Omental fat pad (tissue), 4 donors: Measurements from ENCODE around the gene CCDC88B. TPM values are rescaled to one million over a fixed set of nuclear protein-coding genes. Genes with fewer than 3 reads are reported as not detected.

Experiments used
- ATAC-seq: fragments of 150-250 bp; one replicate; pipeline ENCODE4 v1.9.1; 2016; ENCODE audit warnings: mild to moderate bottlenecking, moderate library complexity; ENCODE audit not compliant: low FRiP score
- DNase-seq: peaks from one replicate; pipeline ENCODE4 v3.0.0-alpha.2; 2019; ENCODE audit warnings: low spot score
- CTCF ChIP-seq, 3 donors: fragments of 450-650 bp; IDR thresholded peaks; one replicate each; pipeline ENCODE4 v1.5.1; 2016 to 2017; ENCODE audit warnings: antibody characterized with exemption in 3 of 3, mild to moderate bottlenecking in 3 of 3, moderate library complexity in 2 of 3
- total RNA-seq, 4 donors: library from RNA; depleted of rRNA; stranded (reverse); fragments of >200 nt; gene quantifications; one replicate each; pipeline ENCODE4 v1.1.0, GENCODE V29; 2016

Gene CCDC88B
- total RNA-seq, 4 donors from 2014 or later: 6.2 to 24.1 (median 10.3) TPM

GRCh38 chr11:64295760-64296159 is 44.2 kb upstream of the CCDC88B start:
- no peak for TF ChIP-seq CTCF (IDR thresholded peaks at IDR 0.05)
- no peak for ATAC-seq

GRCh38 chr11:64296236-64296635 is 43.8 kb upstream of the CCDC88B start:
- no peak for ATAC-seq
- no peak for TF ChIP-seq CTCF (IDR thresholded peaks at IDR 0.05)

More at GRCh38 chr11:64295760-64296159, 44.2 kb upstream of the CCDC88B start:
- DNase-seq: no peak

GRCh38 chr11:64296830-64297698 is 42.9 kb upstream of the CCDC88B start:
- no peak for DNase-seq
- ATAC-seq: no peak
- no peak for TF ChIP-seq CTCF (IDR thresholded peaks at IDR 0.05)

More at GRCh38 chr11:64296236-64296635, 43.8 kb upstream of the CCDC88B start:
- no peak for DNase-seq

- DNase-seq: no peak
- ATAC-seq: no peak
- no peak for TF ChIP-seq CTCF (IDR thresholded peaks at IDR 0.05)
Observed at GRCh38 chr11:64297699-64298358, 42.2 kb upstream of the CCDC88B start.

GRCh38 chr11:64298966-64299846 is 40.8 kb upstream of the CCDC88B start:
- no peak for TF ChIP-seq CTCF (IDR thresholded peaks at IDR 0.05)
- no peak for DNase-seq

GRCh38 chr11:64299847-64300648 is 40.0 kb upstream of the CCDC88B start, which contains the start of gene CATSPERZ:
TSS of gene CATSPERZ (plus strand) at chr11:64300358. CDS start at chr11:64300411, 53 bp downstream.
- DNase-seq: no peak
- TF ChIP-seq CTCF (IDR thresholded peaks at IDR 0.05): no peak
- ATAC-seq: no peak

More at GRCh38 chr11:64298966-64299846, 40.8 kb upstream of the CCDC88B start:
- peak; percentile 11 for ATAC-seq
